WERI-Rb-1 (cell line): ENCODE measurements around the gene PAX7.

Experiments used
- DNase-seq: peaks from one replicate; pipeline ENCODE4 v3.0.0-alpha.2; 2020
- H3K27ac ChIP-seq: fragments of 250-450 bp; sonication (Bioruptor Pico); 2 replicates; pipeline ENCODE4 v1.5.1; 2020; ENCODE audit warnings: mild to moderate bottlenecking, moderate library complexity
- H3K27me3 ChIP-seq: fragments of 250-450 bp; sonication (Bioruptor Pico); 2 replicates; pipeline ENCODE4 v1.5.1; 2021; ENCODE audit warnings: mild to moderate bottlenecking, low read depth, moderate library complexity; ENCODE audit not compliant: insufficient read depth, severe bottlenecking
- H3K36me3 ChIP-seq: fragments of 250-450 bp; sonication (Bioruptor Pico); 2 replicates; pipeline ENCODE4 v1.5.1; 2020; ENCODE audit warnings: mild to moderate bottlenecking, moderate library complexity
- H3K4me3 ChIP-seq: 2 replicates; pipeline ENCODE4 v1.5.1; 2011; ENCODE audit warnings: low read depth, mild to moderate bottlenecking, control low read depth, low read length
- H3K9me3 ChIP-seq: fragments of 250-450 bp; sonication (Bioruptor Pico); 2 replicates; pipeline ENCODE4 v1.5.1; 2021; ENCODE audit warnings: mild to moderate bottlenecking, moderate library complexity; ENCODE audit not compliant: severe bottlenecking
- TF ChIP-seq, protein P1 (sequence below): IDR thresholded peaks from 2 replicates; pipeline ENCODE4 v1.5.1; 2011; ENCODE audit warnings: low read depth, mild to moderate bottlenecking, control low read depth, inconsistent platforms, low read length

The PAX7 gene

DNA sequence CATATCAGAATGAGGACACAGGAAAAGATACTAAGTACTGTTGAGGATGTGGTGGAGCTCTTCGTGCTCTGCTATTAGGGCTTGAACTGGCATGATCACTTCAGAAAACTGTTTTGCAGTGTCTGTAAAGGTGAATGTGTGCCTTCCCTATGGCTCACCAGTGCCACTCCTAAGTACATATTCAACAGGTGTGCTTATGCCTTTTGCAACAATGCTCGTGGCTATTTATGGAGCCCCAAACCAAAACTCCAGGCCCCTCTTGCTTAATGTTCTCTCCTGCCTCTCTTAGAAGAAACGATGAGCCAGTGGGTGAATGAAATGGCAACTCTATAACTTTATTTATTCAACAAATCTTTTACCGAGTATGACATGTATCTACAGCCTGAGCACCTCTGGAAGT lies 158.6 kb downstream of the PAX7 start:
- peaks cover 2% of the 10 kb centered on the region for H3K9me3 ChIP-seq
- no peak for DNase-seq
- no peaks in the 10 kb centered on the region for H3K27me3 ChIP-seq
- no peak overlapping the region for H3K4me3 ChIP-seq
- TF ChIP-seq, protein P1, sequence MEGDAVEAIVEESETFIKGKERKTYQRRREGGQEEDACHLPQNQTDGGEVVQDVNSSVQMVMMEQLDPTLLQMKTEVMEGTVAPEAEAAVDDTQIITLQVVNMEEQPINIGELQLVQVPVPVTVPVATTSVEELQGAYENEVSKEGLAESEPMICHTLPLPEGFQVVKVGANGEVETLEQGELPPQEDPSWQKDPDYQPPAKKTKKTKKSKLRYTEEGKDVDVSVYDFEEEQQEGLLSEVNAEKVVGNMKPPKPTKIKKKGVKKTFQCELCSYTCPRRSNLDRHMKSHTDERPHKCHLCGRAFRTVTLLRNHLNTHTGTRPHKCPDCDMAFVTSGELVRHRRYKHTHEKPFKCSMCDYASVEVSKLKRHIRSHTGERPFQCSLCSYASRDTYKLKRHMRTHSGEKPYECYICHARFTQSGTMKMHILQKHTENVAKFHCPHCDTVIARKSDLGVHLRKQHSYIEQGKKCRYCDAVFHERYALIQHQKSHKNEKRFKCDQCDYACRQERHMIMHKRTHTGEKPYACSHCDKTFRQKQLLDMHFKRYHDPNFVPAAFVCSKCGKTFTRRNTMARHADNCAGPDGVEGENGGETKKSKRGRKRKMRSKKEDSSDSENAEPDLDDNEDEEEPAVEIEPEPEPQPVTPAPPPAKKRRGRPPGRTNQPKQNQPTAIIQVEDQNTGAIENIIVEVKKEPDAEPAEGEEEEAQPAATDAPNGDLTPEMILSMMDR, result no peak
- H3K27ac ChIP-seq, result no peak overlapping the region
- H3K36me3 ChIP-seq, result no peaks in the 10 kb centered on the region

DNA sequence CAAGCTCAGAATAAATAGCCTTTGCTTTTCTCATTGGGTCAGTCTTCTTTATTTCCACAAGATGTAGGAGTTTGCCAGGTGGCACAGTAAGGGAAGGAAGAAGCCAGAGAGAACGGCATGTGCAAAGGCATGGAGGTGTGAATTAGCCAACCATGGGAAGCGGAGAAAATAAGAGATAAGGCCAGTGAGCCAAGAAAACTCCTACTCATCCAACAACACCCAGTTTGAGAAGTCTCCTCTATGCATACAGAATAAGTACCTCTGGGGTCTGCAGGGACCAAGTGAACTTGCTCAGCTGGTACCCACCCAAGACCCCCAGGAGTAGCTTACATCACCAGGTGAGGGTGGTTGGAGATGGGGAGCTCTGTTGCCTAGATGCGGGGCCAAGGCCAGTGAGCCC lies 162.1 kb downstream of the PAX7 start:
- no peak overlapping the region for H3K4me3 ChIP-seq
- H3K27me3 ChIP-seq, result no peaks in the 10 kb centered on the region
- no peak overlapping the region for H3K27ac ChIP-seq
- TF ChIP-seq, protein P1, result no peak
- H3K9me3 ChIP-seq, result no peaks in the 10 kb centered on the region
- no peaks in the 10 kb centered on the region for H3K36me3 ChIP-seq
- DNase-seq, result no peak

DNA sequence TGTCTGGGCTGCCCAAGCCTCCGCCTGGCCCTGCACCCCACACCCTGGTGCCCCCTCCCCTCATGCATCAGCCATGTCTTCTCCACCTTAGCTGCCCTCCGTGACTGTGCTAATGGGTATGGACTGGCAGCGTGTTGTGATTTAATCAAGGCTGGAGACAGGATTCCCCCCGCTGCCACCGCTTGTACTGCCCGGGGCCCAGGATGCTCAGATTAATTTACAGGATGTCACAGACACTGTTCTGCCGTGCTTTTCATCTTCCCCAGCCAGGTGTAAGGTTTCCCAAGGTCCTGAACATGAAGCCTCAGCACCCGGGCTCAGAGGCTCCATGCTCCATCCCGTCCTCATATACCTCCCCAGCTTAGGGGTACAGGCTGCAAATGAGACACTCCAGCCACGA lies 162.5 kb downstream of the PAX7 start:
- H3K27me3 ChIP-seq, result no peaks in the 10 kb centered on the region
- H3K9me3 ChIP-seq, result no peaks in the 10 kb centered on the region
- no peaks in the 10 kb centered on the region for H3K36me3 ChIP-seq
- no peak overlapping the region for H3K4me3 ChIP-seq
- TF ChIP-seq, protein P1, result no peak
- no peak overlapping the region for H3K27ac ChIP-seq
- DNase-seq, result no peak

DNA sequence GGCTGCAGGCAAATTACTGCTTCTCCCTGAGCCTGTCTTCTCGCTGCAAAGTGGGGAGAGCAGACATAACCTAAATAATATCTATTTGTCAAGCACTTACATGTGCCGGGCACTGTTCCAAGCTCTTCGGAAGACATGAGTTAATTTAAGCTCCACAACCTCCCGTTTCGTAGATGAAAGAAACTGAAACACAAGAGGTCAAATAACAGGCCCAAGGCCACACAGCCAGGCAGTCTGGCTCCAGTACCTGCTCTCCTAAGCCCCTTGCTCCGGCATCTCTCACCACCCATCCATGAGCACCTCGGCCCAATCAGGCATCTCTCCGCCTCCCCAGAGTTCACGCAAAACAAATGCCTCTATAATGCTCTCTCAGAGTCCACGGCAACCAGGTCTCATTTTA lies 163.4 kb downstream of the PAX7 start:
- no peaks in the 10 kb centered on the region for H3K9me3 ChIP-seq
- TF ChIP-seq, protein P1, result no peak
- no peaks in the 10 kb centered on the region for H3K27me3 ChIP-seq
- H3K4me3 ChIP-seq, result no peak overlapping the region
- H3K36me3 ChIP-seq, result no peaks in the 10 kb centered on the region
- H3K27ac ChIP-seq, result peak overlapping the region; percentile 77
- DNase-seq, result peak; percentile 52

DNA sequence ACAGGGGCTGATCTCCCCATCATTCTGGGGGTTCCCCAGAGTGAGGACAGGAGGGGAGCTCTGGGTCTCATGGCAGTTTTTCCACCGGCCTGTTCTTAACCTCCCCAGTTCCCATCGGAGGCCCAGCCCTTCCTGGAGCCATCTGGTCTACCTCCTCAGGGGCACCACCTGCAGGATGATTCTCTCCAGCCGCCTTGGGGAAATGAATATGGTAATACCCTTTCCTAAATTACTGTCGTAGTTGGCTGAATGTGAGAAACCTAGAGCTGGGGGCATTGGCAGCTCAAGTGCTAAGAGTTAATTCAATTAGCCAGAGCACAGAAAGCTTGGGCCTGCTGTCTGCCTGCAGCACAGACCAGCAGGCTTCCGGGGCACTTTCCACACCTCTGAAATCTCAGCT lies 163.9 kb downstream of the PAX7 start:
- no peaks in the 10 kb centered on the region for H3K36me3 ChIP-seq
- TF ChIP-seq, protein P1, result peak; percentile 58
- DNase-seq, result peak; percentile 87
- H3K27me3 ChIP-seq, result no peaks in the 10 kb centered on the region
- H3K9me3 ChIP-seq, result no peaks in the 10 kb centered on the region
- no peak overlapping the region for H3K4me3 ChIP-seq
- H3K27ac ChIP-seq, result peak overlapping the region; percentile 77

DNA sequence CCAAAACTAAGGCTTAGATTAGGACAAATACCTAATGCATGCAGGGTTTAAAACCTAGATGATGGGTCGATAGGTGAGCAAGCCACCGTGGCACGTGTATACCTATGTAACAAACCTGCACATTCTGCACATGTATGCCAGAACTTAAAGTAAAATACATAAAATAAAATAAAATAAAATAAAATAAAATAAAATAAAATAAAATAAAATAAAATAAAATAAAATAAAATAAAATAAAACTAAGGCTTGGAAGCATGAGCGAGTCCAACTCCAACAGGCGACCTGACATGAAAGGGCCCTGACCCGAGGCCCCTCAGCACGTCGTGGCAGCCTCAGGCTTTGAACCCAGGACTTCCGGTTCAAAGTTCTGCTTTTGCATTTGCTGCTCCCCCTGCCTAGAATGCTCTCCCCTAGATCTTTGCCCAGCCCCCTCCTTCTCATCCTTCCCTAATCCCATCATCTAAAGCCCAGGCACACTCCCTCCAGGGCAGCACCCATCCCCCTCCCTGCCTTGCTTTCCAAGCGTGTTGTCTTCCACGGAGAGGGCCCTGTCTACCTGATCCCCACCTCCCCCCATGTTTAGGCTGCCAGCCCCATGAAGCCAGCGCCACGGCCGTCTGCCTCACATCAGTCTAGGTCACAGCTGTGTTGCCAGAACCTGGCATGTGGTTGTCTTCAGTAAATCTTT lies 164.5 kb downstream of the PAX7 start:
- TF ChIP-seq, protein P1, result no peak
- no peaks in the 10 kb centered on the region for H3K9me3 ChIP-seq
- H3K27ac ChIP-seq, result peak overlapping the region; percentile 77
- H3K4me3 ChIP-seq, result no peak overlapping the region
- H3K27me3 ChIP-seq, result no peaks in the 10 kb centered on the region
- H3K36me3 ChIP-seq, result no peaks in the 10 kb centered on the region
- DNase-seq, result peak; percentile 90
